Effector CD4-positive, alpha-beta T cell (primary cell): ENCODE data around the gene GABRB3. TPM values are rescaled to one million over a fixed set of nuclear protein-coding genes. Genes with fewer than 3 reads are reported as not detected.

ENCODE experiments used
- DNase-seq: peaks from one replicate; pipeline ENCODE4 v3.0.0-alpha.2; 2020
- total RNA-seq: gene quantifications from one replicate; lab custom pipeline; 2026; lab: John Stamatoyannopoulos, UW

GABRB3 gene
- total RNA-seq = not detected

DNA sequence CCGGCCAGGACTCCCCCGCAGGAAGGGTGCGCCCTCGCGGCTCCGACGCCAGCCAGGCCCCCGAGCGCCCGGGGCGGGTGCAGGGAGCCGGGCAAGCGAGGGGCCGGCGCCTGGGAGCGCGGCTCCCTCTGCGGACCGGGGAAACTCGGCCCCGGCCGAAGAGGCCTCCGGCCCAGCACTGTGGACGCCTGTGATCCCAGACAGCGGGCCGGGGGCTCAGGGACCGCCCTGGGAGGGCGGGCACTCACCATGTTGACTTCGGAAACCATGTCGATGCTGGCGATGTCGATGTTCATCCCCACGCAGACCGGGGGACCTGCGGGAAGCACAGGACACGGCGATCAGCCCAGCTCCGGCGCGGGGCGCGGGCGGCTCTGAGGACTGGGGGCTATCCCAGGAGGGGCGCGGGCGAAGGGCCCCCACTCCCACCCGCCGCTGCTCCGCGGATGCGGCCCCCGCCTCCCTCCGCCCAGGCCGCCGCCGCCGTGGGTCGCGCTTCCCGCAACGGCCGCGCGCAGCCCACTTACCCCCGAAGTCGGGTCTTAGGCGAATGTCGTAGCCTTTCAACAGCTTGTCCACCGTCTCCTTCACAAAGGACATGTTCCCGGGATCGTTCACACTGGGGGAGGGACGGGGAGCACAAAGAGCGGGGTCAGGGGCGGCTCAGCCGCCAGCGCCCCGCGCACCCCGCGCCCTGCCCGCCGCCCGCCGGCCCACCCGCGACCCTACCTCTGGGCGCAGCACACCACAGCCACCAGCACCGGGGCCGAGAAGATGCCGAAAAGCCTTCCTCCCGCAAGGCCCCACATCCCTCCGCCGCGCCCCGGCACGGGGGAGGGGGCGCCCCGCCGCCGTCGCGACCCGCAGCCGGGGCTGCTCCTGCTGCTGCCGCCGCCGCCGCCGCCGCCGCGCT, at the start of gene GABRB3:
Gene GABRB3, minus strand, starts transcription at position 913 of the 913 bp plus-strand sequence.
- DNase-seq = no peak

DNA sequence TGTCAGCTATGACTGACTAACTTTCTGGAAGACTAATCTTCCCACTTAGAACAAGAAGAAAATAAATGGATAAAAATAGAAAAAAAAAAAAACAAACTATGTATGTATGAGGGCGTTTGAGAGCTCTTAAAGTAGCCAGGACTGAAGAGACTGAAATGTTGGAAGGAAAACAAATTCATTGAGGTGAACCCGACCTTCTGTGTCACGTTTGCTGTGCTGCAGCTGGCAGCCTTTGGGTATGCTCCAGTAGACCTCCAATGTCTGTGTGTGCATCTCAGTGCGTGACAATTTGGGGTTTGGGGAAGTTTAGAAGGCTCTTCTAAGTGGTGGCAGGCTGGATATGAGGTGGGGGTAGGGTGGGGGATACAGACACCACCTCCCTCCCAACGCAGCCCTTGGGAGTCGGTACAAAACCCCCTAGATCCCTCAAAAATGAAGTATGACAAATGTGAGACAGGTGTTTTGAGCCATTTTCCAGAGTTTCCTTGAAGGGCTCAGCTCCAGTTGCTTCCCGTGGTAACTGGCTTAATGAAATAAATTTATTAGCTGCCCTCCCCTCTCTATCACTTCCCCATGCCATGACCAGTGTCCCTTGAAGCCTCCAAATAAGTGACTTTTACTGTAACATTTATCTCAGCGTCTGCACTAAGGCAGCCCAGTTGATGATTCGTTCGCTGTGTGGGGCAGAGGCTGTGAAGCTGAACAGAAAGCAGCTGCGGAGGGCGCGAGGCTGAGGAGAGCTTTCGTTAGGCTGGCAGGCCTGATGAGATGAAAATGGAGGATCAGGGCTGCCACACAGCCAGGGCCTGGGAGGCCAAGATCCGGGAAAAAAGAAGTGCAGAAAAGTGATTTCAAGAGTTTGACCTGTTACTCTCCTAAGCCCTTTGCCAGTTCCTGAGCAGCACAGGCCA, 34.9 kb upstream of the GABRB3 start:
- DNase-seq = no peak

DNA sequence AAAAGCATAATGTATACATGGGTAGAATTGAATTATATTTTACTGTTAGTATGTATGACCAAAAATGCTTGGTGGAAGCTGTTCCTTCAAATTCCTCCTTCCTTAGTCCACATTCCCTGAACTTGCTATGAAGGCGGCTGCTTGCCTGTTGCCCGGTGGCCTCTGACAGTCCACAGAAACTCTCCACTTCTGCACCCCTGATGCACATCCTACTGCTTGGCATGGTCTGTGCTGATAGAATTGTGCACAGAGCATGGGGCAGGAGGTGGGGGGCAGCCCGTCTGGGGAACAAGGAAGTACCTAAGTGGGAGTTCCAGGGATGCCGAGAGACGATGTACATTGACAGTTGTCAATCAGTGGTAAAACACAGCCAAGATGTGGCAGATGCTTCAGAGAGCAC, 33.7 kb upstream of the GABRB3 start:
- no peak for DNase-seq

DNA sequence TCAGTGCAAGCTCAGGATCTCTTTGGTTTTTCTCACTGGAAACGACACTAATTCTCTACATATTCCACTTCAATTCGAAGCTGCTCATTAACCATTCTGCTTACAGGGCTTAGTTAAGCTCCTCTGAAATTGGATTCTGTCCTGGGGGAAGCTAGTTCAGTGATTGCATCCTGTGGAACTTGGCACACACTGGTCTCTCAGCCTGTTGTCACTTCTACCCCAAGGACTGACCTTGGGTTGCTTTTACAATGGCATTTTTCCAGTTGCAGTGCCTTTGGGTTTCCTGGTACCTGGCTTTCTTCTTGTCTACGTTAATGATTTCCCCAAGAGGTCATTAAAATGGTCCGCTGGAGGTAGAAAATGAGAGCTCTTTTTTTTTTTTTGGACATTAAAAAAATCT, 33.3 kb upstream of the GABRB3 start:
- DNase-seq = no peak

DNA sequence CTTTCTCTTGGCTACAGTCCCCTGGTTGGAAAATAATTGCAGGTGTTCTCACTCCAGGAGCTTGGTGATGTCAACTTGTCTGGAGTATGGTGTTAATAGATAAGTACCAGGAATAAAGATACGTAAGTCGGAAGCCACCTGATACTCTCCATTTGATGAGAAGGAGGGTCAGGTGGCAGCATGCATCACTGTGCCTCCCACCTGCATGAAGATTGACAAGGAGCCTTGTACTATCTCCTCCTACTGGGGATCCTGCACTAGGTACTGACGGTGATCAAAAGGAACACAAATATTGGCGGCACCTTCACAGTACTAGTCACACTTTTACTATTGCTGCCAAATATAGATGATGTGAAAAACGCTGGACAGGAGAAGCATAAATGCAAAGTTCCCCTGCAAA, 32.6 kb upstream of the GABRB3 start:
- DNase-seq = no peak

DNA sequence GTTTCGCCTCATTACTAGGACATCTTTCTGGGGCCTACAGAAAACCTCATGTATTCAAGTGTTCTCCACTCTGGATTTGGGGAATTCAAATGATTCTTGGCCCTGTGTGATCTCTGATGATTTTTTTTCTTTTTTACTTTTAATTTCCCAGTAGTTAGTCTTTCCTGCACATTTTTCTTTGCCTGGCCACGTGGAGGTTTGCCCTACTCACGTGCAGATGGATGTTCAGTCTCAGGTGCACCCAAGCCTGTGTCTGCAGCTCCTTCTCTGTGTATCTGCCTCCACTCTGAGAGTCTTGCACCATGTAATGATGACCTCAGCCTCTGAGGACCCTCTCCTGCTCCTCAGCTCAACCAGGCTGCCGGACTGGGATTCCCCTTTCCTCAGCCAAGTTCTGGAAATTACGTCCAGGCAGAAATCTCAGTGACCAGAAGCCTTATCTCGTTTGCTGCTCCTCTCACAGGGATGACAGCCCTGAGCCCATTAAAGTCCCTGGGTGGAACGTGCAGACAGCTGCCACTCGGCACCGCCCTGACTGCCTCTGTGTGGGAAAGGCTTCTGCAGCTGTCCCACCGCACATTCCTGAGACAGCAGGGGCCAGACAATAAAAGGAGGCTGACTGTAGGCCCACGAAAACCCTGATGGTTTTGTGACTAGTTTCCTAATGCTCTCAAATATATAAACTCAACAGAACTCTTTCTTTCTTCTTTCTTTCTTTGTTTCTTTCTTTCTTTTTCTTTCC, 31.4 kb upstream of the GABRB3 start:
- no peak for DNase-seq

DNA sequence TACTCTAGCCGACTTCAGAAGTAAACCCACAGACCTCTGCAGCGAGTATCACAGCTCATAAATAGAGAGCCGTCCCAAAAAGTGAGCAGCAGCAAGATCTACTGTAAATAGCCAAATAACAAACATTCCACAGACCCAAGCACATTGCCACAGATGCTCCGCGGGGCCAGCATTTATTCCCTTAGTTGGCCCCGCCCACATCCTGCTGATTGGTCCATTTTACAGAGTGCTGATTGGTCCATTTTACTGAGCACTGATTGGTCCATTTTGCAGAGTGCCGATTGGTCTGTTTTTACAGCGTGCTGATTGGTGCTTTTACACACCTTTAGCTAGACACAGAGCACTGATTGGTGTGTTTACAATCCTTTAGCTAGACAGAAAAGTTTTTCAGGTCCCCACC, 17.3 kb upstream of the GABRB3 start:
- no peak for DNase-seq

DNA sequence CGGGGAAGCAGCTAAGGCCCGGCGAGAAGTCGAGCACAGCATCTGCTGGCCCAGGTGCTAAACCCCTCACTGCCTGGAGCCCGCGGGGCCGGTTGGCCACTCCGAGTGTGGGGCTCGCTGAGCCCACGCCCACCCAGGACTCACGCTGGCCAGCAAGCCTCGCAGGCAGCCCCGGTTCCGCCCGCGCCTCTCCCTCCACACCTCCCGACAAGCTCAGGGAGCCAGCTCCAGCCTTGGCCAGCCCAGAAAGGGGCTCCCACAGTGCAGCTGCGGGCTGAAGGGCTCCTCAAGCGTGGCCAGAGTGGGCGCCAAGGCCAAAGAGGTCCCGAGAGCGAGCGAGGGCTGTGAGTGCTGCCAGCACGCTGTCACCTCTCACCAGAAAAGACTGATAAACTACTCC, 8.9 kb upstream of the GABRB3 start:
- no peak for DNase-seq

DNA sequence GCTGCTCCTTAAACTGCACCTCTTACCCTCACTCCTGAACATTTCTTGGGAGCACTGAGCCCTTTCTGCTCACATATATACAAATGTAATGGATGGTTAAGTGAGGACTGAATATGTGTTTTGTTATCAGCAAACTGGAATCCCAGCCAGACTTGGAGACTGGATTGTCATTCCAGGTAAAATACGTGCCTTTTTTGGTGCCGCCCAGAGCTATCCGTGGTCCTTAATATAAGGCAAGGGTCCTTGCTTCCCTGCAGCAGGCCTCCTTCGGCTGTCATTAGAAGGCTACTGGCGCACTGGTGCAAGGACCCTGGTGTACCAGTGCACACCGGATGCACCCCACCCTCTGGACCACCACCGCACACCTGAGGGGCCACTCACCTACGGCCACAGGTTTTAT, 1.1 kb upstream of the GABRB3 start:
- no peak for DNase-seq

DNA sequence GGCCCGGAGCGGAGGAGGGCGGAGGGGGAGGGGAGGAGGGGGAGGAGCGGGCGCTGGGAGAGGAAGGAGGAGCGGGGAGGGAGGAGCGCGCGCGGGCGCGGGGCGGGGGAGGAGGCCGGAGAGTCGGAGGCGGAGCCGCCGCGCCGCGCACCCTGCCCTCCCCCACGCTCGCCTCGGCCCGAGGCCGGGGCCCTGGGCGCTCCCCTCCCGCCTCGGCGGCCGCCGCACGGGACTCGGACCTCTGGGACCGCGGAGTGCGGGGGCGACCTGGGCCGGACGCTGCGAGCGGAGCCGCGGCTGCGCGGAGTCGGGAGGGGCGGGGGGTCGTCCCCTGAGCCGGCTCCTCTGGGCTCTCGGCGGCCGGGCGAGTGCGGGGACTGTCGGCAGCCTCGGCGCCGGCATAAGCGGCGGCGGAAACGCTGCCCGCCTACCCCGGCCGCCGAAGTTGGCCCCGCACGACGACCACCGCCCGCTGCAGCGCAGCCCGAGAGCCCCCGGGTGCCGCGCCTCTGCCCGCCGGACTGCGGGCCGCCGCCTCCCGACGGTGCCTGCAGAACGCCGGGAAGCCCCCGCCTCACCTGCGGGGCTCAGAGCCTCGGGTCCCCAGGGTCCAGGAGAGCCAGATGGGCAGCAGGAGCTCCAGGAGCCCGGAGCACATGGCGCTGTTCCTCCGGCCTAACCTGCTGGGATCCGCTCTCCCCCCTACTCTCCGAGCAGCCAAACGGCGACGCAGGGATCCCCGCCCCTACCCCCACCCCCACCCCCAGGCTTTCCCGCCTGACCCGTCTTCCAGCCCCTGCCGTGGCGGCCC, 406 bp upstream of the GABRB3 start:
- DNase-seq = no peak

DNA sequence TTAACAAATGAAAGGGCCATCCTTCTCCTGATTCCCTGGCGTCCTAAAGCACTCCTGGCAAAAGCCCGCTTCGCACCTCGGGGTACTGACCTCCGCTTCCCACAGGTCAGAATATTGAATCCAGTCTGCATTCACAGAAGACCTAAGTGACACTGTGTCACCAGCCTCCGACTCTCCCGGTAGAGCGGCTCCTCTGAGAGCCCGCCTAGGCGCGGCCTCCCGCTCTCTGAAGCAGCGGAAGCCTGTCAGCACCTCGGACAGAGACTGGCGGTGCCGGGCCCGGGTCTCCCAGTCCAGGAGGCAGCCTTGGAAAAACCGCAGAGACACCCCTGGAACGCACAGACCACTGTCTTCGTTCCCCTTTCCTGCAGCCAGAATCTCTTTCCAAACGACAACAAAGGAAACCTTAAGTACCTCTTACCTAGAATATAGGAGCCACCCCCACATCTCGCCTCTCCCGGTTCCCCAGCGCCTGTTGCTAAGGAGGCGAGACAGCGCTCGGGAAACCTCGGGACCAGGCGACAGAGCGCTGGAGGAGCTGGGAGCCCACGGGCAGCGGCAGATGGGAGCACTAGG, 1.2 kb downstream of the GABRB3 start:
- DNase-seq = no peak

DNA sequence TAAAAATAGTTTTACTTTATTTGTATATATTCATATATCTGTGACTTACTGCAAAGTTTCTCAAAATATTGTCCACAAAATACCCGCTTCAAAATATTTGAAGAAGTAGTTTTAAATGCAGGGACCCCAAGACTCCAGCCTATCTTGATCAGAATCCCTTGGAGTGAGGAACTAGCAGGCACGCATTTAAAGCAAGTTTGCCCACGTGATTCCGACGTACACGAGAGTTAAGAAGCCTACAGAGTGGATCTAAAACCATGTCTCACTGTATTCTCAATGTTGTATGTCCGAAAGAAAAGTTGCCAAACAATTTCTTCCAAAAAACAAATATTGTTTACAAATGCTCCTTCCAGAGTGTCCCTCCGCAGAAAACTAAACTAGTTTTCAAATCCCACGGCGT, 1.7 kb downstream of the GABRB3 start:
- no peak for DNase-seq

DNA sequence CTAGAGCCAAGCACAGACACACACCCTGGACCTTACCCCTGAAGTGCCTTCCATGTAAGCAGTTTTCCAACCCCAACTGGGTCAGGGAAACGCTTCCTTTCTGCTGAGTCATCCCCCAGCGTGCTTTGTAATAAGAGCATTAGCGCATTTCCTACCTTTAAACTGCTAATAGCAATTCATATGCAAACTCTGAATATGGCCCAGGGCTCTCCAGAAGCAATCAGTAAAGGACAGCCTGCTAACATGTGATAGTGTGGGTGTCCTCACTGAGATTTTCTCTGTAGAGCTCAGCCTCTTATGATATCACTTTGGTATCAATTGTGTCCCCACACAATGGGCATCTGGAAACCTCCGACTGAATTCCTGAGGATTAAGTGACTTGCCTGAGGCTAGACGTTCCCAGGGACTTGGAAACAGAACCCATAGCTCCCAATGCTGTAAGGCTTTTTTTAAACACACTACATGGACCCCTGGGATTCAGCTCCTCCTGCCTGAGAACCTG, 5.6 kb downstream of the GABRB3 start:
- DNase-seq = no peak

DNA sequence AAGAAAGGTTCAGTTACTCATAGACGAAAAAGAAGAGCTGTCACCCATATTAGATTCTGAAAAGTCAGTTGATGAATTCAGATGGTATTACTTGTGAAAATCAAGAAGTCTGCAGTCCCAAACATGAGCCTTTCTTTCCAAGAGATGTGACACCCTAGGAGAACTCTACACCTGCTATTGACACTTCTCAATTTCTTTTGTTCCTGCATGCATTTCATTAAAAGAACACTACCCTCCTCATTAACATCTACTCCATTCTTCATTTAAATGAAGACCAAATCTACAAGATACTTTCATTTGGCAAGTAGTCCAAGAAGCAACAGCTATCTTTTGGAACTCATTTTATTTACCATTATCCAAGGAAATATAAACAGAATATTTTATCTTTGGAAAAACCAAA, 6.6 kb downstream of the GABRB3 start:
- DNase-seq = no peak

DNA sequence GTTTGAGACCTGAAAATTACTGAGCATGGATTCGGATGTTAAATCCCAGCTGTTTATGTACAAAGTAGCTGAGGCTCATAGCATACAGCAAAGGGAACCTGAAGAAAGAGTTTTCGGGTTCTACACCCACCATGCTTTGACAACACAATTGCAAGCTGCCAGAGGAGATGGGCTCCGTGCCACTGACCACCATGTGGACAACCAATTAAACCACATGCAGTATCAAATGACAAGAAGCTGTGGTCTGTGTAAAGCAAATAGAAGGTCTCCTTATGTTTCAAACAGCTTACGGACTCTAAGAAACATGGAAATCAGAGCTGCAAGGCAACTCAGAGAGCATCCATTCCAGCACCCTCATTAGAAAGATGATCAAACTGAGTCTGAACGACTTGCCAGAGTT, 12.9 kb downstream of the GABRB3 start:
- DNase-seq = no peak

DNA sequence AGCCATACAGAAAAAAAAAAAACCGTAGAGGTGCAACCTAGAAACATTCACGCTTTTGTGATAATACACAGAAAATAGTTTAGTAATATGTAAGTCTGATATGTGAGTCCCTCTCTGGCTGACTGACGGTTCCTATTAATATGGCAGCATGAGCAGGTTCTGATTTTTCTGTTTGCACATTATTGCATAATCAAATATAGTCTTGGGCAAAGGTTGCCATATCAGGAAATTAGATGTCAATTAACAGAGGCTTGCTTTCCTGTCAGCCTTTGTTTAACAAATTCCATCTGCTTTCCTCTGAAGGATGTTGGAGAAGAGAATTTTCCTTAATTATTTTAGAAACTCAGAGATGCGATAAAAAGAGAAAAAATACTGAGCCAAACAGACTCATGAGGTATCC, 14.8 kb downstream of the GABRB3 start:
- no peak for DNase-seq

DNA sequence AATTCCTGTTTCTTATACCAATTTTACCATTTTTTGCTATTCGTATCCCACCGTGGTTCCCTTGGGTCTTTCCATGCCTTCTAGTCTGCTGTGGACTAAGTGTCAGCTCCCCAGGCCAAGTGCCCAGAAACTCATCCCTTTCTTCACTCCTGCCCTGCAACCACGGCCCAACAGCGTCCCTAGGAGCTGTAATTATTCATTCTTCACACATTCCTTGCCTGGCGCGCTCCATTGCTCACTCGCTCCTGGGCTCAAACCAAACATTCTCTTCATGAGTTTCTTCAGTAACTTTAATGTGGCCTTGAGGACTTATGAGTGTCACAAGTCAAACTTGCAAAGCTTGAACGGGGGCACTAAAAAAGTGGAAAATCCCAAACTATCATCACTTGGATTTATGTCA, 15.7 kb downstream of the GABRB3 start:
- no peak for DNase-seq

DNA sequence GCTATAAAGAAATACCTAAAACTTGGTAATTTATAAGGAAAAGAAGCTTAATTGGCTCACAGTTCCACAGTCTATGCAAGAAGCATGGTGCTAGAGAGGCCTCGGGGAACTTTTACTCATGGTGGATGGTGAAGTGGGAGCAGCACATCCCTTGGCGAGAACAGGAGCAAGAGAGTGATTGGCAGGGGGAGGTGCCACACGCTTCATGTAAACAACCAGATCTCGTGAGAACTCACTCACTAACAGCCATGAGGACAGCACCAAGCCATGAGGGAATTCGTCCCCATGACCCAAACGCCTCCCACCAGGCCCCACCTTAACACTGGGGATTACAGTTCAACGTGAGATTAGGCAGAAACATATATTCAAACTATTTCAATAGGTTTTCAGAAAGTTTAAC, 28.0 kb downstream of the GABRB3 start:
- DNase-seq = no peak

DNA sequence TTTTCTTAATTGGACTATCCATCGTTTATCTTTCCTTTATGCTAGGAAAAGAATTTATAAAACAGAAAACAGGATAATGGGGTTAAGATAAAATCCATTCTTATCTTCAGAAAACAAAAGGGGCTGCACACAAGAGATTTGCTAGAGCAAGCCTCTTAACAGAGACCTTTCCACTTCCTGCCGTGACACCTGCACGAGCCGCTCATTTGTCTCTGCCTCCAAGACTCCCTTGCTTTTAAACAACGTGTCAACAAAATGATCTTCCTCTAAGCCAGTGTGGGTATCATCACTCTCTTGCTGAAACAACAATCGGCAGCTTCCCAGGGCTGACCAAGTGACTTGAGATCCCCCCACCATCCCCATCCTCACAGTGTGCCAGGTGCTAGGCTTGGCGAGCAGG, 33.1 kb downstream of the GABRB3 start:
- no peak for DNase-seq

DNA sequence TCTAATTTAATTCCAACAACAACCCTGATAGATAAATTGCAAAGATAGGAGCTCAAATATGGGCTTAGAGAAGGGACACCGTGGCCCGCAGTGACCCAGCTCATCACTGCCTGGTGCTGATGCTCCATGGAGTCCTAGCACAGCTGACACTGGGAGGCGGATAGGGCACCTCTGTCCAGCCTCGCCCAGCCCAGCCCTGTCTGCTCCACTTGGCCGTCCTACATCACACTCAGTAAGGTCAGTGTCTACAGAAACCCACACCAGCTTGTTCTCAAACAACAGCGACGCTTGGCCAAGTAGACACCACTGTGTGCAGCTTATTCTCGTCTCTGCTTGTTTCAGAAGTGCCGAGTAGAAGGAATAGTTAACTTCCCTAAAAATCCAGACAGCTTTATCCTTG, 33.9 kb downstream of the GABRB3 start:
- DNase-seq = no peak

DNA sequence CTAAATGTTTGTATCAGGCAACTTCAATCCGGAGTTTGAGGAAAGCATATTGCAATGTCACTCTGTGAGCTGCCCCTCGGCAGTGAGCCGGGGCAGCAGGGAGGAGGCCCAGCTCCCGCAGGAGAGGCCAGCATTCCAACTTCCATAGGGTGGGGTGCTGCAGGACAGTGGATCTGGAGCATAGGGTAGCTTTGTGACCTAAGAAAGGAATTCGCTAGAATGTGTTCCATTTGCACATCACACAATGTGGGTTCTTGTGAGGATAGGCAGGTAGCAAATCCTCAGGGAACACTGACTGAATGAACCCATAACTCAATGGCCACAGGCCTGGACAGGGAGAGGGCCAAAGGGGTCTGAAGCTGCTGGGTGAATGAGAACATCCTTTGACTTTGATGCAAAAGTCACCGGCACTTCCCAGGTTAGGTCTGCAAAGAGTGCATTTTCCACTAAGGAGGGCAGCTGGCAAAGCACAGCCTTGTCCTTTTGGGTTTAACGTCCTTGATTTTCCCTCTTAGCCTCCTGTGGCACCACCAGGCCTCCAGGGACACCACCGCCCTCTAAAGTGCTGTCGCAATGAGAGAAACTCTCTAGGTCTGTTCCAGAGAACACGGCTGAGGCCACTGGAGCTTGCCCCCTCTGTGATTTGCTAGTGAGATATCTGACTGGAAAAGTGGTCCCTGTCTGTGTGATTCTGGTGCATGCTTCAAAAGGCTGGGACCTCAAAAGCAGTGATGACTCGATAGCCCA, 36.2 kb downstream of the GABRB3 start:
- no peak for DNase-seq
